Skeletal muscle tissue (tissue), 4 donors: Measurements from ENCODE around the gene PCP4. TPM values are rescaled to one million over a fixed set of nuclear protein-coding genes. Genes with fewer than 3 reads are reported as not detected.

Experiments used
- H3K27ac ChIP-seq: one replicate; pipeline ENCODE4 v1.7.0; 2013; ENCODE audit warnings: mild to moderate bottlenecking, low read depth, low read length, inconsistent platforms
- H3K27me3 ChIP-seq, 3 donors: one replicate each; pipeline ENCODE4 v1.7.0; 2013; ENCODE audit warnings: low read length in 3 of 3; ENCODE audit not compliant: control insufficient read depth in 3 of 3, insufficient read depth in 3 of 3
- H3K36me3 ChIP-seq, 3 donors: one replicate each; pipeline ENCODE4 v1.7.0; 2013; ENCODE audit warnings: low read length in 3 of 3; ENCODE audit not compliant: control insufficient read depth in 3 of 3, insufficient read depth in 3 of 3
- H3K4me1 ChIP-seq, 3 donors: one replicate each; pipeline ENCODE4 v1.7.0; 2013; ENCODE audit warnings: low read length in 3 of 3, mild to moderate bottlenecking in 3 of 3; ENCODE audit not compliant: control insufficient read depth in 3 of 3, insufficient read depth in 3 of 3
- H3K4me3 ChIP-seq, 3 donors: one replicate each; pipeline ENCODE4 v1.7.0; 2013; ENCODE audit warnings: low read length in 3 of 3
- H3K9ac ChIP-seq, 3 donors: one replicate each; pipeline ENCODE4 v1.7.0; 2013; ENCODE audit warnings: low read length in 3 of 3, mild to moderate bottlenecking in 3 of 3, moderate library complexity in 2 of 3, low read depth in 1 of 3
- H3K9me3 ChIP-seq, 3 donors: one replicate each; pipeline ENCODE4 v1.7.0; 2013; ENCODE audit warnings: low read length in 3 of 3; ENCODE audit not compliant: control insufficient read depth in 3 of 3
- total RNA-seq: library from RNA; depleted of rRNA; stranded (reverse); fragments of >200 nt; gene quantifications from one replicate; pipeline ENCODE4 v1.2.3, GENCODE V29; 2014
- donor health status: Osteomylitis.

Gene PCP4
- total RNA-seq, 1 donor from 2014 or later, result not detected

DNA sequence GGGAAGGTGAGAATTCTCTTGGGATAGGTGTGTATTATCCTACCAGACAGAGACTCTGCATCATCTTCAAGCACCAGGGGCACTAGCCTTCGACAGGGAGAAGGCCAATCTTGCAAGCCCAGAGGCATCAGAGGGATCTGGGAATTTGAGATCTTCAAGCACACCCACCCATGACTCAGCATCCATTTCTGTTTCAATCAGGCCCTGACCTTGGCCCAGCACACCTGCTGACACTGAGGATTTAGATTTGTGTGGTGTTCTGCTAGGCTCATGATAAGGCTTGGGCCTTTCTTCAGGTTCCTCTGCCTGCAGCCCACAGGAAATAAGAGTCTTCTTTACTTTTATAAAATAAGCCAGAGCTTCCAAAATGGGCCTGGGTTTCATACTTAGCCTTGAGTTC is 6.6 kb upstream of the PCP4 start:
- H3K9me3 ChIP-seq, result no peaks in the 10 kb centered on the region
- H3K4me3 ChIP-seq, result no peak overlapping the region
- no peak overlapping the region for H3K27ac ChIP-seq
- peaks cover 0 to 8% (median 0%) of the 10 kb centered on the region in 3 donors for H3K27me3 ChIP-seq
- H3K36me3 ChIP-seq, result no peaks in the 10 kb centered on the region
- no peak overlapping the region for H3K9ac ChIP-seq
- no peaks in the 10 kb centered on the region for H3K4me1 ChIP-seq

DNA sequence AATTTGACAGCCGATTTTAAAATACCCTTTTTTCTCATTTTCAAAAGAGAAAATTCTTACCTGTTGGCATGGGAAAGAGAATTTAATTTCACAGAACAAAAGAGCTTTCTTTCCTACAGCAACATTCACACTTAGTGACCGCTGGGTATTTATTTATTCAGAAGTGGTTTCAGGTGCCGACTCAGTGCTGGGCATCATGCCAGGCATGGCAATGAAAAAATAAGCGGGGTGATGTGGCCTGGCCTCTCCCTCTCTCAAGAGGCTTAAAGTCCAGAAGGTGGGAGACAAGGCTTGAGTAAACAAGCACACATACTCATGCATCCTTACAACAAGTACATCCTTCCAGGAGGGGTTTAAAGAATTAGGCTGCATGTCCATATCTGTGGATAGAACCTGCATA is 4.1 kb upstream of the PCP4 start:
- Histone ChIP-seq H3K9ac (no peak overlapping the region), H3K27ac (no peak overlapping the region), H3K36me3 (no peaks in the 10 kb centered on the region), H3K9me3 (no peaks in the 10 kb centered on the region), H3K4me3 (no peak overlapping the region), H3K27me3 (peaks cover 0 to 25% (median 5%) of the 10 kb centered on the region in 3 donors), H3K4me1 (no peaks in the 10 kb centered on the region)

DNA sequence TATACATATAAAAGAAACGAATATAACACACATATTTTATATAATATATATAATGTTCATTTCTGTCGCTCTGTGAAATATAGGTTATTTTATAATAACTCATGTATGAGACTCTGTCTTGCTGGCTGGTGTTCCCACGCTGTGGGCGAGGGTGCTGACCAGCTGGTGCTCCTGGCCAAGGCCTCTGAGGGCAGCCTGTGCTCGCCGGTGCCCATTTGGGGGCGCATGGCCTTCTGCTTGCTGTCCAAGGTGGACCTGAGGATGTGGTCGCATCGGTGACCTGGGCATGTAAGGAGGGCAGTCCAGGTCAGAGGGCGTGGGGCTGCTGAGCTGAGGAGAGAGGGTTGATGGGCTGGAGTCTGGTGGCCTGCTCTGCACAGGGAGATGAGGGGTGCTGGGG is 1.1 kb upstream of the PCP4 start:
- Histone ChIP-seq H3K36me3 (no peaks in the 10 kb centered on the region), H3K27ac (no peak overlapping the region), H3K4me3 (no peak overlapping the region), H3K9ac (no peak overlapping the region), H3K9me3 (no peaks in the 10 kb centered on the region), H3K27me3 (peaks cover 2 to 37% (median 11%) of the 10 kb centered on the region in 3 donors), H3K4me1 (no peaks in the 10 kb centered on the region)

DNA sequence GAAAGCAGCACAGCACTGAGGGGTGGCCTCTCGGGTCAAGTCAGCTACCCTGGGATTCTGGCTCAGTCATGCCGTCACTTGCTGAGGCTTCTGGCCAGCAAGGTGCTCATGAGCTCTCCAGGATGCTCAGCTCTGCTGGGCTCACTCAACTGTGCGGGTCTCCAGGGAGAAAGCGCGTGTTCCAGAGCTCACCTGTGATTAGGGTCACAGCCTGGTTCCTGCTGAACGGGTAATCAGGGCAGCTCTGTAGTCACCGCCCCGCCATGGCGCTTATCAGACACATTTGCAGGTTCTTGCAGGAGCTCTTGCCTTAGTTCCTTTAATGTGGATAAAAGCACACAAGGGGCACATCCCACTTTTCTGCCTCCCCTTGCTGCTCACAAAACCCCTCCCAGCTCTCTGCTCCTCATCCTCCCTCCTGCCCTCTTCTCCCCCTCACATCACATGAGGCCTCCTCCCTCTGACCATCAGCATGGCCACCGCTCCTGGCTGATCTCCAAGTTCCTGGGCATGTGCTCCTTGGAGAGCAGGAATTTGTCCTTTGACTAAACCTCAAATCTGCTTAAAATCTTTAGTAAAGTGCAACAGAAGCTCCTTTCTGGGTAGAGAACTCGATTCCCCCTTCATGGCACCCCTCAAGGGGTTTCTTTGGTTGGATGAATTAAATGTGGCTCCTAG is 2.0 kb downstream of the PCP4 start:
- H3K27me3 ChIP-seq, result peaks cover 2 to 41% (median 11%) of the 10 kb centered on the region in 3 donors
- H3K9ac ChIP-seq, result no peak overlapping the region
- no peak overlapping the region for H3K27ac ChIP-seq
- H3K9me3 ChIP-seq, result no peaks in the 10 kb centered on the region
- no peaks in the 10 kb centered on the region for H3K4me1 ChIP-seq
- H3K4me3 ChIP-seq, result no peak overlapping the region
- H3K36me3 ChIP-seq, result no peaks in the 10 kb centered on the region

DNA sequence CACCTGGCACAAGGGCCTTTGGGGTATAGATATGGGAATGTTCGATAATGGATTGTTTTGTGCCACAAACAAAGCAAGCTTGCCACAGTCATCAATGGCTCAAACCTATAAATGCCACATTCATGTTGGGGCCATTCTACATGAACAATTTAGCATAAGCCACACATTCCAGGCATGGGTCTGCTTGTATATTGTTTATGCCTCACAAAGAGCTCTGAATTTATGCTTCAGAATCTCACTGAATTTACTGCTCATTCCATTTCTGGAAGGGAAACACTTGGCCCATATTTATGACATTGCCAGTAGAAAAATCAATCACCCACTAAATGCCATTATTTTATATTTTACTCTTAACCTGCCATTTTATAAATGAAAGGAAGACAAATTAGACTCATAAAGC is 6.4 kb downstream of the PCP4 start:
- Histone ChIP-seq H3K9me3 (no peaks in the 10 kb centered on the region), H3K4me3 (no peak overlapping the region), H3K9ac (no peak overlapping the region), H3K36me3 (no peaks in the 10 kb centered on the region), H3K4me1 (no peaks in the 10 kb centered on the region), H3K27me3 (peaks cover 0 to 15% (median 1%) of the 10 kb centered on the region in 3 donors), H3K27ac (no peak overlapping the region)

DNA sequence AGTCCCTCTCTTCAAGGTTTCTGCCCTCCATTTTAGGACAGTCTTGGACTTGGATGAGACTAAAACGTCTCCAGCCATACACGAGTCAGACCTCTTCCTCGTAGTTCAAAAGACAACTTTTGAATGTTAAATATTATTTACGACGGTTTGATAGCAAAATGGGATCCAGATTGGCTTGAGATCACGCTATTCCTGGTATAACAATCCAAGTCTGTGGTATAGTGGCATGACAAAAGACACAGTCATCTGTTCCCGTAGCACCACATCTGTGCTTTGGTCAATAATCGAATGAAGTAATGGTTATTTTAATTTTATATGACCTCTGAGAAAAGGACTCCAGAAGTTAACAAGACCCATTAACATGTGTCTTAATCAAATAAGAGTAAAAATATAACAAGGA is 7.0 kb downstream of the PCP4 start:
- no peaks in the 10 kb centered on the region for H3K9me3 ChIP-seq
- peaks cover 0 to 10% (median 0%) of the 10 kb centered on the region in 3 donors for H3K27me3 ChIP-seq
- H3K4me3 ChIP-seq, result no peak overlapping the region
- no peak overlapping the region for H3K27ac ChIP-seq
- H3K4me1 ChIP-seq, result no peaks in the 10 kb centered on the region
- no peak overlapping the region for H3K9ac ChIP-seq
- H3K36me3 ChIP-seq, result no peaks in the 10 kb centered on the region

DNA sequence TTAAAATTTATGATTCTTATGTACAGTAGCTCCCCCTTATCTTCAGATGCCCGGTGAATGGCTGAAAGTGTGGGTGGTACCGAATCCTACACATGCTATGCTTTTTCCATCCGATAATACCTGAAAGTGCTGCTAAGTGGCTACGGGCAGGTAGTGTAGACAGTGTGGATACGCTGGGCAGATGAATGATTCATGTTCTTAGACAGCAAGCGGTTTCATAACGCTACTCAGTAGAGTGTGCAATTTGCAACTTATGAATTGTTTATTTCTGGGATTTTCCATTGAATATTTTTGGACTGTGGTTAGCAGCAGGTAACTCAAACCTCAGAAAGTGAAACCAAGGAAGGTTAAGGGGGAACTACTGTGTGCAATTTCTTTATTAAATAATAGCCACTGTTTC is 7.5 kb downstream of the PCP4 start:
- Histone ChIP-seq H3K27me3 (peaks cover 0 to 10% (median 0%) of the 10 kb centered on the region in 3 donors), H3K36me3 (no peaks in the 10 kb centered on the region), H3K4me3 (no peak overlapping the region), H3K4me1 (no peaks in the 10 kb centered on the region), H3K27ac (no peak overlapping the region), H3K9ac (no peak overlapping the region), H3K9me3 (no peaks in the 10 kb centered on the region)

DNA sequence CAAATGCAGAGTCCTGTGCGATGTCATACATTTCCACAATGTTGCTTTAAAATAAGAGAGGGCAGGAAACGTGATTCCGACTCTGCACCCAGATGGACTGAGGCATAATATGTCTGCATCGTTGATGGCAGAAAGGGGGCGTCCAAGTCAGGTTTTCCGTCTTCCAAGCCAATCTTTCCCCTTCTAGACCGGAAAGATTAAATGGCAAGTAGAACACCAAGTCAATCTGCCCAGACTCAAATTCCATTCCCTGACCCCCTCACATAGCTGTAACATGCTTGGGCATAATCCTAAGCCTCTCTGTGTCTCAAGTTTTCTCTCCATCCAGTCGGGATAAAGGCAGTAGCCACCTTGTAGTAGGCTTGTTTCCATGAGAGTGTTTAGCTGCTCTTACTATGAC is 14.4 kb downstream of the PCP4 start:
- Histone ChIP-seq H3K4me1 (no peaks in the 10 kb centered on the region), H3K27ac (no peak overlapping the region), H3K9me3 (no peaks in the 10 kb centered on the region), H3K36me3 (no peaks in the 10 kb centered on the region), H3K4me3 (no peak overlapping the region), H3K27me3 (peaks cover 2 to 22% (median 4%) of the 10 kb centered on the region in 3 donors), H3K9ac (no peak overlapping the region)

DNA sequence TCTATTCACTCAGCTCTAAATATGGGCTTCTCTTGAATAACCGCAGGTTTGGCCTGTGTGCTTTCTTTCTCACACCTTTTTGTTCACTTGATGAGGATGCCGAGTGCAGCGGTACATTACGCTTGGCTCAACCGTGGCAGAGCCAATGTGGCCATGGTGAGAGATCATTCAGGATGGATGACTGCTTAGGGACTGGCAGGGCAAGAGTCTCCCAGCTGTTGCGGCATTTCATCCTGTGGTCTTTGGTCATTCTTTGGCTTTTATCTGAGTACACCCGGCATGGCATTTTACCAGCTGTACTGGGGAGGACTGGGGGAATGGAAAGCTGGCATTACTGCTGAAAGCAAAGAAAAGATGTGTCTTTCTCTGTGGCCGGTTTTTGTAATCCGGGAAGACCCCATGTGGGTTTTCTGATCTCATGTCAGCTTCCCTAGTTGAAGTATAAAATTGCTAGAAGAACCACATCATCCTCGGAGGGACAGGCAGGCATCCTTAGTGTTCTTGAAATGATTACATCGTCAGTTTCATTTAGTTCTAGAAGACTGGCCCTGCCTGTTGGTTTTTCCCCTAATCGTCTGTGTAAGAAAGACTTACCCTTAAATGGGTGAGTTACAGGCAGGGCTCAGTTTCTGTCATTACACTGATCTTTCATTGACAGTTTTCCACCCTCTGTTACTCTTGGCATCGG is 15.1 kb downstream of the PCP4 start:
- Histone ChIP-seq H3K4me3 (no peak overlapping the region), H3K4me1 (no peaks in the 10 kb centered on the region), H3K27me3 (peaks cover 2 to 22% (median 4%) of the 10 kb centered on the region in 3 donors), H3K27ac (no peak overlapping the region), H3K9me3 (no peaks in the 10 kb centered on the region), H3K9ac (no peak overlapping the region), H3K36me3 (no peaks in the 10 kb centered on the region)

DNA sequence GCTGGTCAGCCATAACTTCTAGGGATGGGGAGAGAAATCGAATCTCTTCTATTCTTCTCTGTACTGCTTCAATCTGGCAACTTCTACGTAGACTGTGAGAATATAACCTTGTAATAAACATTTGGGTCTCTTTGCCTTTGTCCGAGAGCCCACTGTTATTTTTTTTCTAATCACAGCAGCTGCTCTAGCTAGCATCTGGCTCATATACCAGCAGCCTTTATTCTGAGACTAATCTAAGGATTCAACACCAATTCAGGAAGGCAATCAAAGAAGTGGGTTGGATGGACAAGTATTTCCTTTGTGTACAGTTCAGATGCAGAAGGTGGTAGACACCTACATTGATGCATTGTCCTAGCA is 15.6 kb downstream of the PCP4 start:
- Histone ChIP-seq H3K36me3 (no peaks in the 10 kb centered on the region), H3K9ac (no peak overlapping the region), H3K27me3 (peaks cover 2 to 22% (median 4%) of the 10 kb centered on the region in 3 donors), H3K9me3 (no peaks in the 10 kb centered on the region), H3K4me1 (no peaks in the 10 kb centered on the region), H3K27ac (no peak overlapping the region), H3K4me3 (no peak overlapping the region)
